ENCODE results near the gene PLCG2. TPM values are rescaled to one million over a fixed set of nuclear protein-coding genes. Genes with fewer than 3 reads are reported as not detected.

Gene PLCG2
- total RNA-seq, 1 experiment from 2014 or later, result 6.0 TPM

DNA sequence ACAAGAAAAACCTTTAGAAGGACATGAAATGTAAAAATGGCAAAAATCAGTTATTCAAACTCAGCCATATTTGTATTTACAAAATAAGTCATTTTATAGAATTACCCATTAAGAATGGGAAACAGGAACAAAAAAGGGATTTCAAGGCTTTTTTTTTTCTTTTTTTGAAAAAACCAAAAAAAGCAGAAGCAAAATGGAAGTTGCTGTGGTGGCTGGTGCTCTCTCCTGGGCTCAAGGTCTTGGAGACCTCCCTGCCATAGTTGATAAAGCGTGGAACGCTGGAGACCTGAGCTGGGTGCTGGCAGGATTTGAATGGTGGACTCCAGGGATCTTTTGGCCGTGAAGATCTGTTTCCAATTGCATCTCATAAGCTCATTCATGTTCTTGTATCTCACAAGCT is 3.1 kb downstream of the PLCG2 start:
- no peaks in the 10 kb centered on the region; a peak in 2 of 7 replicates for H3K36me3 Mint-ChIP-seq (ENCODE audit: insufficient read depth in 1 of 3, low read depth in 3 of 3)

More for the DNA sequence above, 3.1 kb downstream of the PLCG2 start:
- H3K4ac ChIP-seq (ENCODE audit: low read depth, low read length), result no peak overlapping the region
- H3K56ac ChIP-seq (ENCODE audit: insufficient read length, low read depth, low read length), result no peak overlapping the region
- H4K5ac ChIP-seq (ENCODE audit: insufficient read length, low read depth, low read length), result no peak overlapping the region
- H2BK120ac ChIP-seq (ENCODE audit: low read depth, low read length, poor library complexity, severe bottlenecking), result no peak overlapping the region
- no peak overlapping the region for H3K14ac ChIP-seq (ENCODE audit: insufficient read depth, low read length)
- WGBS (ENCODE audit: extremely low coverage, insufficient read length, low lambda C conversion rate), result no CpG with 5 or more reads among the region's 3 CpGs
- no peak overlapping the region for H4K91ac ChIP-seq (ENCODE audit: insufficient read length, low read depth, low read length)
- no peak overlapping the region for H3K9ac ChIP-seq (ENCODE audit: extremely low read depth, insufficient read length, low read length)
- H2BK20ac ChIP-seq (ENCODE audit: low read depth, low read length, poor library complexity, severe bottlenecking), result no peak overlapping the region
- TF ChIP-seq, protein P1, sequence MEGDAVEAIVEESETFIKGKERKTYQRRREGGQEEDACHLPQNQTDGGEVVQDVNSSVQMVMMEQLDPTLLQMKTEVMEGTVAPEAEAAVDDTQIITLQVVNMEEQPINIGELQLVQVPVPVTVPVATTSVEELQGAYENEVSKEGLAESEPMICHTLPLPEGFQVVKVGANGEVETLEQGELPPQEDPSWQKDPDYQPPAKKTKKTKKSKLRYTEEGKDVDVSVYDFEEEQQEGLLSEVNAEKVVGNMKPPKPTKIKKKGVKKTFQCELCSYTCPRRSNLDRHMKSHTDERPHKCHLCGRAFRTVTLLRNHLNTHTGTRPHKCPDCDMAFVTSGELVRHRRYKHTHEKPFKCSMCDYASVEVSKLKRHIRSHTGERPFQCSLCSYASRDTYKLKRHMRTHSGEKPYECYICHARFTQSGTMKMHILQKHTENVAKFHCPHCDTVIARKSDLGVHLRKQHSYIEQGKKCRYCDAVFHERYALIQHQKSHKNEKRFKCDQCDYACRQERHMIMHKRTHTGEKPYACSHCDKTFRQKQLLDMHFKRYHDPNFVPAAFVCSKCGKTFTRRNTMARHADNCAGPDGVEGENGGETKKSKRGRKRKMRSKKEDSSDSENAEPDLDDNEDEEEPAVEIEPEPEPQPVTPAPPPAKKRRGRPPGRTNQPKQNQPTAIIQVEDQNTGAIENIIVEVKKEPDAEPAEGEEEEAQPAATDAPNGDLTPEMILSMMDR (conservative IDR thresholded peaks at IDR 0.05), result no peak
- Mint-ChIP-seq H3K27me3 (ENCODE audit: low read depth) (peaks cover 67% of the 10 kb centered on the region), H3K9me3 (peaks cover 0 to 2% of the 10 kb centered on the region in 2 experiments; a peak in 2 of 5 replicates), H3K4me1 (peaks cover 35 to 52% of the 10 kb centered on the region in 2 experiments), H3K27ac (no peak overlapping the region), H3K4me3 (no peak overlapping the region)
- H3K27ac ChIP-seq (ENCODE audit: insufficient read length, low read depth, low read length), result no peak overlapping the region
- H2BK5ac ChIP-seq (ENCODE audit: insufficient read length, low read length), result no peak overlapping the region
- peaks cover 18% of the 10 kb centered on the region for H3K27me3 ChIP-seq (ENCODE audit: insufficient read depth, low read length)
- no peak overlapping the region for H2AK5ac ChIP-seq (ENCODE audit: insufficient read length, low read length)
- H3K79me2 ChIP-seq (ENCODE audit: insufficient read depth, low read length), result no peaks in the 10 kb centered on the region
- H3K18ac ChIP-seq (ENCODE audit: insufficient read length, low read depth, low read length), result no peak overlapping the region
- 0 out of 2 replicates have a peak, but pooled peaks cover 2% of the 10 kb centered on the region for H3K4me1 ChIP-seq (ENCODE audit: insufficient read depth, low read length)
- no peak overlapping the region for H2BK15ac ChIP-seq (ENCODE audit: low read depth, low read length)
- H3K23me2 ChIP-seq (ENCODE audit: insufficient read length, low read depth, low read length, poor library complexity, severe bottlenecking), result peaks cover 6% of the 10 kb centered on the region
- no peak overlapping the region for H2AFZ ChIP-seq (ENCODE audit: low read length)
- H3K23ac ChIP-seq (ENCODE audit: insufficient read length, low read depth, low read length), result no peak overlapping the region
- H2BK12ac ChIP-seq (ENCODE audit: insufficient read length, low read depth, low read length), result no peak overlapping the region
- H3K79me1 ChIP-seq (ENCODE audit: insufficient read depth, low read depth, low read length, poor library complexity, severe bottlenecking), result no peaks in the 10 kb centered on the region
- H4K20me1 ChIP-seq (ENCODE audit: control insufficient read depth, insufficient read depth, insufficient read length), result no peaks in the 10 kb centered on the region
- DNase-seq, result no peak
- H3K4me2 ChIP-seq (ENCODE audit: insufficient read depth, insufficient read length, low read length), result no peak overlapping the region
- no peaks in the 10 kb centered on the region for H3K9me3 ChIP-seq (ENCODE audit: control insufficient read depth, low read depth, low read length)
- H3T11ph ChIP-seq (ENCODE audit: low read length), result no peak overlapping the region
- no peak overlapping the region for H4K8ac ChIP-seq (replicated peaks; ENCODE audit: insufficient read length, low read depth, low read length)
